ENCODE data around the gene COA6.

The COA6 gene

GRCh38 chr1:234331507-234331906, 41.7 kb upstream of the COA6 start:
- no peak overlapping the region for H3K27ac ChIP-seq

GRCh38 chr1:234336359-234336758, 36.9 kb upstream of the COA6 start:
- TF ChIP-seq ZFX (IDR thresholded peaks at IDR 0.05), result no peak
- TF ChIP-seq, protein P1, sequence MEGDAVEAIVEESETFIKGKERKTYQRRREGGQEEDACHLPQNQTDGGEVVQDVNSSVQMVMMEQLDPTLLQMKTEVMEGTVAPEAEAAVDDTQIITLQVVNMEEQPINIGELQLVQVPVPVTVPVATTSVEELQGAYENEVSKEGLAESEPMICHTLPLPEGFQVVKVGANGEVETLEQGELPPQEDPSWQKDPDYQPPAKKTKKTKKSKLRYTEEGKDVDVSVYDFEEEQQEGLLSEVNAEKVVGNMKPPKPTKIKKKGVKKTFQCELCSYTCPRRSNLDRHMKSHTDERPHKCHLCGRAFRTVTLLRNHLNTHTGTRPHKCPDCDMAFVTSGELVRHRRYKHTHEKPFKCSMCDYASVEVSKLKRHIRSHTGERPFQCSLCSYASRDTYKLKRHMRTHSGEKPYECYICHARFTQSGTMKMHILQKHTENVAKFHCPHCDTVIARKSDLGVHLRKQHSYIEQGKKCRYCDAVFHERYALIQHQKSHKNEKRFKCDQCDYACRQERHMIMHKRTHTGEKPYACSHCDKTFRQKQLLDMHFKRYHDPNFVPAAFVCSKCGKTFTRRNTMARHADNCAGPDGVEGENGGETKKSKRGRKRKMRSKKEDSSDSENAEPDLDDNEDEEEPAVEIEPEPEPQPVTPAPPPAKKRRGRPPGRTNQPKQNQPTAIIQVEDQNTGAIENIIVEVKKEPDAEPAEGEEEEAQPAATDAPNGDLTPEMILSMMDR (conservative IDR thresholded peaks at IDR 0.05), result no peak
- no peak overlapping the region for H3K27ac ChIP-seq

More at GRCh38 chr1:234331507-234331906, 41.7 kb upstream of the COA6 start:
- no peak for TF ChIP-seq ZFX (IDR thresholded peaks at IDR 0.05)
- TF ChIP-seq, protein P1 (conservative IDR thresholded peaks at IDR 0.05), result no peak

- TF ChIP-seq ZFX (IDR thresholded peaks at IDR 0.05), result no peak
- TF ChIP-seq, protein P1 (conservative IDR thresholded peaks at IDR 0.05), result no peak
- H3K27ac ChIP-seq, result no peak overlapping the region
Observed at GRCh38 chr1:234337233-234337632, 36.0 kb upstream of the COA6 start.

GRCh38 chr1:234340528-234340927, 32.7 kb upstream of the COA6 start:
- H3K27ac ChIP-seq, result no peak overlapping the region
- TF ChIP-seq, protein P1 (conservative IDR thresholded peaks at IDR 0.05), result no peak
- TF ChIP-seq ZFX (IDR thresholded peaks at IDR 0.05), result no peak

DNA sequence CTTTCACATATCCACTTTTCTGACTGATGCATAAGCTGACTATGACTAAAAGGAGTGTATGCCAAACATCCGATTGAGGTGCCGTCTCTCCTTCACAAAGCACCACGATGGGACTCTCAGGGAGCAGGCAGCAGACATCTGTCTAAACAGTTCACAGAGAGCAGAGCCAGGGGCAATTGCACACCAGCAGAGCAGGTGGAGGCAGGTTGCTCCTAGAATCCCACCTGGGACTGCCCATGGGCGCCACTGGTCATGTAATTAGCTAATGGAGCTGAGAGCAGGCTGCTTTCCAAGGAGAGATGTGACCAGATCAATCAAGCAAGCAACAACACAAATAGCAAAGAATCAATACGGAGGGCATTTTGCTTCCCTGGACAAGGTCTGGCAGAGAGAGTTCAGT, 30.5 kb upstream of the COA6 start:
- TF ChIP-seq, protein P1 (conservative IDR thresholded peaks at IDR 0.05), result no peak
- TF ChIP-seq ZFX (IDR thresholded peaks at IDR 0.05), result no peak
- H3K27ac ChIP-seq, result no peak overlapping the region

- no peak overlapping the region for H3K27ac ChIP-seq
- TF ChIP-seq ZFX (IDR thresholded peaks at IDR 0.05), result no peak
- TF ChIP-seq, protein P1 (conservative IDR thresholded peaks at IDR 0.05), result no peak
Observed at GRCh38 chr1:234345237-234345636, 28.0 kb upstream of the COA6 start.

GRCh38 chr1:234348964-234349363, 24.3 kb upstream of the COA6 start:
- H3K27ac ChIP-seq, result no peak overlapping the region
- no peak for TF ChIP-seq ZFX (IDR thresholded peaks at IDR 0.05)
- TF ChIP-seq, protein P1 (conservative IDR thresholded peaks at IDR 0.05), result no peak
